ENCODE measurements around the gene GDPD4.

Gene GDPD4

GRCh38 chr11:77181799-77182541 lies 119.5 kb downstream of the GDPD4 start:
- no peak for TF ChIP-seq CTCF (IDR thresholded peaks at IDR 0.05; ENCODE audit: low read depth, low read length, missing control alignments)
- no peak overlapping the region for H3K4me3 ChIP-seq (ENCODE audit: low read depth, low read length)
- DNase-seq (ENCODE audit: low read depth): no peak

- TF ChIP-seq CTCF (IDR thresholded peaks at IDR 0.05; ENCODE audit: low read depth, low read length, missing control alignments): no peak
- no peak for DNase-seq (ENCODE audit: low read depth)
- no peak overlapping the region for H3K4me3 ChIP-seq (ENCODE audit: low read depth, low read length)
Observed at GRCh38 chr11:77181226-77181625, 120.3 kb downstream of the GDPD4 start.

GRCh38 chr11:77180346-77180745 lies 121.1 kb downstream of the GDPD4 start:
- H3K4me3 ChIP-seq (ENCODE audit: low read depth, low read length): no peak overlapping the region
- no peak for TF ChIP-seq CTCF (IDR thresholded peaks at IDR 0.05; ENCODE audit: low read depth, low read length, missing control alignments)
- no peak for DNase-seq (ENCODE audit: low read depth)

GRCh38 chr11:77179681-77180080 lies 121.8 kb downstream of the GDPD4 start:
- TF ChIP-seq CTCF (IDR thresholded peaks at IDR 0.05; ENCODE audit: low read depth, low read length, missing control alignments): no peak
- DNase-seq (ENCODE audit: low read depth): no peak
- H3K4me3 ChIP-seq (ENCODE audit: low read depth, low read length): no peak overlapping the region

GRCh38 chr11:77179048-77179447 lies 122.4 kb downstream of the GDPD4 start:
- no peak for TF ChIP-seq CTCF (IDR thresholded peaks at IDR 0.05; ENCODE audit: low read depth, low read length, missing control alignments)
- DNase-seq (ENCODE audit: low read depth): no peak
- no peak overlapping the region for H3K4me3 ChIP-seq (ENCODE audit: low read depth, low read length)

- no peak for TF ChIP-seq CTCF (IDR thresholded peaks at IDR 0.05; ENCODE audit: low read depth, low read length, missing control alignments)
- no peak for DNase-seq (ENCODE audit: low read depth)
- no peak overlapping the region for H3K4me3 ChIP-seq (ENCODE audit: low read depth, low read length)
Observed at GRCh38 chr11:77178150-77178549, 123.3 kb downstream of the GDPD4 start.

GRCh38 chr11:77176996-77177395 lies 124.5 kb downstream of the GDPD4 start:
- no peak for DNase-seq (ENCODE audit: low read depth)
- TF ChIP-seq CTCF (IDR thresholded peaks at IDR 0.05; ENCODE audit: low read depth, low read length, missing control alignments): no peak
- no peak overlapping the region for H3K4me3 ChIP-seq (ENCODE audit: low read depth, low read length)

All from GM12864 (cell line).